ENCODE results near the gene OR52W1.

OR52W1 gene

GRCh38 chr11:6191742-6192141 is 7.3 kb upstream of the OR52W1 start:
- DNase-seq (ENCODE audit: extremely low spot score) = no peak
- ChIA-PET POLR2A (no interaction called here), CTCF (interaction anchor here (1.2 kb wide), 1 partner anchor 168 kb away, joined by 3 read pairs; no protein-coding TSS in a partner anchor)
- TF ChIP-seq SP1 (IDR thresholded peaks at IDR 0.05) (no peak), NFRKB (IDR thresholded peaks at IDR 0.05) (no peak), ZNF384 (IDR thresholded peaks at IDR 0.05) (no peak), CTBP1 (IDR thresholded peaks at IDR 0.05; ENCODE audit: borderline replicate concordance) (no peak), FOXK2 (IDR thresholded peaks at IDR 0.05) (no peak), BHLHE40 (IDR thresholded peaks at IDR 0.05; ENCODE audit: borderline replicate concordance) (no peak), L3MBTL2 (conservative IDR thresholded peaks at IDR 0.05) (no peak), HDGF (IDR thresholded peaks at IDR 0.05; ENCODE audit: borderline replicate concordance) (no peak), FOXA1 (IDR thresholded peaks at IDR 0.05) (no peak), ELF4 (IDR thresholded peaks at IDR 0.05) (no peak), PKNOX1 (IDR thresholded peaks at IDR 0.05) (no peak), SUZ12 (IDR thresholded peaks at IDR 0.05) (no peak), TARDBP (IDR thresholded peaks at IDR 0.05) (no peak), ARNT (IDR thresholded peaks at IDR 0.05) (no peak), LEF1 (IDR thresholded peaks at IDR 0.05; ENCODE audit: borderline replicate concordance) (no peak), FOXM1 (IDR thresholded peaks at IDR 0.05; ENCODE audit: borderline replicate concordance) (no peak)

- CTCF ChIA-PET = no interaction called here
- TF ChIP-seq FOXA1 (IDR thresholded peaks at IDR 0.05) (no peak), FOXK2 (IDR thresholded peaks at IDR 0.05) (no peak), SP1 (IDR thresholded peaks at IDR 0.05) (no peak), ELF4 (IDR thresholded peaks at IDR 0.05) (no peak), HDGF (IDR thresholded peaks at IDR 0.05; ENCODE audit: borderline replicate concordance) (no peak), ZNF384 (IDR thresholded peaks at IDR 0.05) (no peak), PKNOX1 (IDR thresholded peaks at IDR 0.05) (no peak), NFRKB (IDR thresholded peaks at IDR 0.05) (no peak), SUZ12 (IDR thresholded peaks at IDR 0.05) (no peak), CTBP1 (IDR thresholded peaks at IDR 0.05; ENCODE audit: borderline replicate concordance) (no peak)
- POLR2A ChIA-PET = no interaction called here
- DNase-seq (ENCODE audit: extremely low spot score) = no peak
Measured at GRCh38 chr11:6194065-6194581, 4.9 kb upstream of the OR52W1 start.

GRCh38 chr11:6196396-6196795 is 2.6 kb upstream of the OR52W1 start:
- ChIA-PET CTCF (no interaction called here), POLR2A (no interaction called here)
- TF ChIP-seq LEF1 (IDR thresholded peaks at IDR 0.05; ENCODE audit: borderline replicate concordance) (no peak), ARNT (IDR thresholded peaks at IDR 0.05) (no peak), HDGF (IDR thresholded peaks at IDR 0.05; ENCODE audit: borderline replicate concordance) (no peak), SP1 (IDR thresholded peaks at IDR 0.05) (no peak), PKNOX1 (IDR thresholded peaks at IDR 0.05) (no peak), ZNF384 (IDR thresholded peaks at IDR 0.05) (no peak), BHLHE40 (IDR thresholded peaks at IDR 0.05; ENCODE audit: borderline replicate concordance) (no peak), ELF4 (IDR thresholded peaks at IDR 0.05) (no peak)
- no peak for DNase-seq (ENCODE audit: extremely low spot score)

GRCh38 chr11:6197466-6198200 is 1.4 kb upstream of the OR52W1 start:
- TF ChIP-seq PKNOX1 (IDR thresholded peaks at IDR 0.05) = no peak
- TF ChIP-seq BHLHE40 (IDR thresholded peaks at IDR 0.05; ENCODE audit: borderline replicate concordance) = no peak
- TF ChIP-seq FOXM1 (IDR thresholded peaks at IDR 0.05; ENCODE audit: borderline replicate concordance) = no peak
- no peak for TF ChIP-seq ZNF384 (IDR thresholded peaks at IDR 0.05)
- TF ChIP-seq ARNT (IDR thresholded peaks at IDR 0.05) = no peak
- no peak for TF ChIP-seq HDGF (IDR thresholded peaks at IDR 0.05; ENCODE audit: borderline replicate concordance)
- TF ChIP-seq SP1 (IDR thresholded peaks at IDR 0.05) = no peak
- TF ChIP-seq L3MBTL2 (conservative IDR thresholded peaks at IDR 0.05) = no peak
- no peak for TF ChIP-seq CTBP1 (IDR thresholded peaks at IDR 0.05; ENCODE audit: borderline replicate concordance)
- no peak for TF ChIP-seq FOXA1 (IDR thresholded peaks at IDR 0.05)
- no peak for TF ChIP-seq FOXK2 (IDR thresholded peaks at IDR 0.05)
- no peak for TF ChIP-seq NFRKB (IDR thresholded peaks at IDR 0.05)
- no peak for TF ChIP-seq LEF1 (IDR thresholded peaks at IDR 0.05; ENCODE audit: borderline replicate concordance)
- no peak for TF ChIP-seq SUZ12 (IDR thresholded peaks at IDR 0.05)
- no peak for TF ChIP-seq ELF4 (IDR thresholded peaks at IDR 0.05)
- no peak for TF ChIP-seq TARDBP (IDR thresholded peaks at IDR 0.05)
- DNase-seq (ENCODE audit: extremely low spot score) = no peak
- CTCF ChIA-PET = no interaction called here
- POLR2A ChIA-PET = no interaction called here

- no peak for DNase-seq (ENCODE audit: extremely low spot score)
- POLR2A ChIA-PET = no interaction called here
- TF ChIP-seq FOXK2 (IDR thresholded peaks at IDR 0.05) (no peak), FOXM1 (IDR thresholded peaks at IDR 0.05; ENCODE audit: borderline replicate concordance) (no peak), L3MBTL2 (conservative IDR thresholded peaks at IDR 0.05) (no peak), ELF4 (IDR thresholded peaks at IDR 0.05) (no peak), LEF1 (IDR thresholded peaks at IDR 0.05; ENCODE audit: borderline replicate concordance) (no peak), BHLHE40 (IDR thresholded peaks at IDR 0.05; ENCODE audit: borderline replicate concordance) (no peak), TARDBP (IDR thresholded peaks at IDR 0.05) (no peak), ARNT (IDR thresholded peaks at IDR 0.05) (no peak), SP1 (IDR thresholded peaks at IDR 0.05) (no peak), ZNF384 (IDR thresholded peaks at IDR 0.05) (no peak), PKNOX1 (IDR thresholded peaks at IDR 0.05) (no peak), CTBP1 (IDR thresholded peaks at IDR 0.05; ENCODE audit: borderline replicate concordance) (no peak), FOXA1 (IDR thresholded peaks at IDR 0.05) (no peak), SUZ12 (IDR thresholded peaks at IDR 0.05) (no peak), HDGF (IDR thresholded peaks at IDR 0.05; ENCODE audit: borderline replicate concordance) (no peak)
- CTCF ChIA-PET = no interaction called here
Measured at GRCh38 chr11:6200975-6201374, 2.0 kb downstream of the OR52W1 start.

Measured in HEK293T (cell line).